Osteoblast (primary cell): Measurements from ENCODE around the gene GAGE10. TPM values are rescaled to one million over a fixed set of nuclear protein-coding genes. Genes with fewer than 3 reads are reported as not detected.
"Not testable (repeated sequence)": the region's sequence is repeated elsewhere in the genome, so short reads cannot be mapped to it uniquely, and the experiment has no call there.

Experiments
- DNase-seq: peaks from one replicate; pipeline ENCODE4 v3.0.0; 2011; ENCODE audit warnings: low spot score, mixed read lengths; ENCODE audit not compliant: insufficient read length; ENCODE audit errors: missing footprints
- H2AFZ ChIP-seq: 2 replicates; pipeline ENCODE4 v1.6.0; 2011; ENCODE audit warnings: mild to moderate bottlenecking, low read length
- H3K27ac ChIP-seq: 2 replicates; pipeline ENCODE4 v1.5.1; 2011; ENCODE audit warnings: mild to moderate bottlenecking, low read depth, low read length, moderate library complexity
- H3K27me3 ChIP-seq: 2 replicates; pipeline ENCODE4 v1.6.0; 2012; ENCODE audit warnings: mild to moderate bottlenecking, control low read depth, inconsistent platforms, low read length, moderate library complexity; ENCODE audit not compliant: insufficient read depth
- H3K36me3 ChIP-seq: 2 replicates; pipeline ENCODE4 v1.5.1; 2011; ENCODE audit warnings: mild to moderate bottlenecking, low read length, control low read depth, moderate library complexity; ENCODE audit not compliant: insufficient read depth
- H3K4me1 ChIP-seq: 2 replicates; pipeline ENCODE4 v1.5.1; 2011; ENCODE audit warnings: mild to moderate bottlenecking, low read length, control low read depth, moderate library complexity; ENCODE audit not compliant: insufficient read depth
- H3K4me2 ChIP-seq: 2 replicates; pipeline ENCODE4 v1.6.0; 2011; ENCODE audit warnings: mild to moderate bottlenecking, low read length; ENCODE audit not compliant: insufficient read depth
- H3K4me3 ChIP-seq: fragments of 200-600 bp; sonication (generic); 3 replicates; pipeline ENCODE4 v1.5.1; 2012; ENCODE audit warnings: mild to moderate bottlenecking, low read length, inconsistent platforms; ENCODE audit not compliant: insufficient read depth
- H3K79me2 ChIP-seq: 2 replicates; pipeline ENCODE4 v1.6.0; 2012; ENCODE audit warnings: mild to moderate bottlenecking, low read length, control low read depth, inconsistent platforms; ENCODE audit not compliant: insufficient read depth
- H3K9me3 ChIP-seq: 2 replicates; pipeline ENCODE4 v1.5.1; 2011; ENCODE audit warnings: low read depth, low read length, control low read depth
- H4K20me1 ChIP-seq: 2 replicates; pipeline ENCODE4 v1.6.0; 2012; ENCODE audit warnings: mild to moderate bottlenecking, low read length, control low read depth; ENCODE audit not compliant: insufficient read depth
- CTCF ChIP-seq: IDR thresholded peaks from 2 replicates; pipeline ENCODE4 v1.5.1; 2011; ENCODE audit warnings: mild to moderate bottlenecking, low read depth, low read length, moderate library complexity; ENCODE audit errors: extremely low read depth
- total RNA-seq: library from RNA; depleted of rRNA; stranded (reverse); fragments of >200 nt; gene quantifications from 2 replicates; pipeline ENCODE4 v1.2.3, GENCODE V29; 2012

The GAGE10 gene
- total RNA-seq, 1 donor: not detected

GRCh38 chrX:49291615-49292337, 11.7 kb upstream of the GAGE10 start:
- Histone ChIP-seq H3K4me1 (no peaks in the 10 kb centered on the region), H3K9me3 (no peaks in the 10 kb centered on the region), H3K4me2 (no peak overlapping the region), H3K36me3 (no peaks in the 10 kb centered on the region), H3K27me3 (no peaks in the 10 kb centered on the region), H3K4me3 (no peak overlapping the region), H3K79me2 (no peaks in the 10 kb centered on the region), H2AFZ (no peak overlapping the region), H4K20me1 (no peaks in the 10 kb centered on the region), H3K27ac (no peak overlapping the region)
- DNase-seq: peak; percentile 73
- peak; percentile 60 for TF ChIP-seq CTCF

GRCh38 chrX:49292400-49293362, 10.8 kb upstream of the GAGE10 start:
- H2AFZ ChIP-seq: no peak overlapping the region
- no peaks in the 10 kb centered on the region for H3K79me2 ChIP-seq
- TF ChIP-seq CTCF: no peak
- no peaks in the 10 kb centered on the region for H3K36me3 ChIP-seq
- no peak overlapping the region for H3K4me3 ChIP-seq
- H3K27ac ChIP-seq: no peak overlapping the region
- H3K27me3 ChIP-seq: no peaks in the 10 kb centered on the region
- DNase-seq: no peak
- no peaks in the 10 kb centered on the region for H3K9me3 ChIP-seq
- H4K20me1 ChIP-seq: no peaks in the 10 kb centered on the region
- no peaks in the 10 kb centered on the region for H3K4me1 ChIP-seq
- no peak overlapping the region for H3K4me2 ChIP-seq

GRCh38 chrX:49299293-49299692, 4.2 kb upstream of the GAGE10 start:
- H3K27me3 ChIP-seq, H3K4me1 ChIP-seq, H3K9me3 ChIP-seq, H3K4me3 ChIP-seq, DNase-seq, H2AFZ ChIP-seq, H3K36me3 ChIP-seq, H4K20me1 ChIP-seq, H3K4me2 ChIP-seq, H3K79me2 ChIP-seq, H3K27ac ChIP-seq: not testable (repeated sequence)

GRCh38 chrX:49300703-49301102, 2.7 kb upstream of the GAGE10 start:
- Histone ChIP-seq H3K9me3 (no peaks in the 10 kb centered on the region), H2AFZ (no peak overlapping the region), H3K4me1 (no peaks in the 10 kb centered on the region), H3K27me3 (no peaks in the 10 kb centered on the region), H3K4me3 (no peak overlapping the region), H3K36me3 (no peaks in the 10 kb centered on the region), H3K79me2 (no peaks in the 10 kb centered on the region), H3K27ac (no peak overlapping the region), H3K4me2 (no peak overlapping the region), H4K20me1 (no peaks in the 10 kb centered on the region)
- TF ChIP-seq CTCF: no peak
- DNase-seq: peak; percentile 55

GRCh38 chrX:49307775-49308174, 4.3 kb downstream of the GAGE10 start:
- H2AFZ ChIP-seq, H3K9me3 ChIP-seq, H3K4me1 ChIP-seq, H3K36me3 ChIP-seq, DNase-seq, H3K4me3 ChIP-seq, H3K79me2 ChIP-seq, H3K27me3 ChIP-seq, H4K20me1 ChIP-seq, H3K4me2 ChIP-seq, H3K27ac ChIP-seq: not testable (repeated sequence)
